A549 (cell line): ENCODE data around the gene CSNK2A3. TPM values are rescaled to one million over a fixed set of nuclear protein-coding genes. Genes with fewer than 3 reads are reported as not detected.

Source experiments
- ATAC-seq, 2 experiments: fragments of 200-7000 bp in 1 of 2; fragments of >200 bp in 1 of 2; cut with Nextera tagmentation in 1 of 2; cut with Tn5 transposase in 1 of 2; 3 replicates each; pipeline versions ENCODE4 v1.8.0 to v1.9.1; 2018 to 2020; ENCODE audit warnings: mild to moderate bottlenecking in 1 of 2, moderate library complexity in 1 of 2
- CTCF ChIA-PET: fragments of 300-600 bp; sonication (Branson Sonifier 250); formaldehyde crosslinking; extraction: SDS; loops from one replicate; lab custom pipeline; 2021; ENCODE audit warnings: antibody characterized with exemption, inconsistent platforms; lab: Yijun Ruan, JAX
- POLR2A ChIA-PET: fragments of 350-600 bp; formaldehyde crosslinking; extraction: SDS; loops from one replicate; lab custom pipeline; 2021; ENCODE audit warnings: antibody characterized with exemption, inconsistent platforms; lab: Yijun Ruan, JAX
- DNase-seq, 2 experiments: peaks; one replicate each; pipeline versions ENCODE4 v3.0.0 to v3.0.0-alpha.2; 2011 to 2016; ENCODE audit warnings: low read depth in 1 of 2, low spot score in 1 of 2
- FAIRE-seq: peaks from 2 replicates; lab custom pipeline; 2011; peaks lifted over from hg19 to GRCh38; lab: Jason Lieb, UNC
- H3K27ac ChIP-seq, 2 experiments: fragments of >200 bp; sonication (Bioruptor Twin); formaldehyde crosslinking; 3 replicates each; pipeline ENCODE4 v1.5.1; 2016 to 2017
- H3K4me1 ChIP-seq: fragments of >200 bp; sonication (Bioruptor Twin); formaldehyde crosslinking; 3 replicates; pipeline ENCODE4 v1.6.1; 2016
- H3K4me2 ChIP-seq: fragments of >200 bp; sonication (Bioruptor Twin); formaldehyde crosslinking; 3 replicates; pipeline ENCODE4 v1.6.1; 2016
- H3K4me3 ChIP-seq: fragments of >200 bp; sonication (Bioruptor Twin); formaldehyde crosslinking; 3 replicates; pipeline ENCODE4 v1.5.1; 2016
- H3K9me3 ChIP-seq: fragments of >200 bp; sonication (Bioruptor Twin); formaldehyde crosslinking; 3 replicates; pipeline ENCODE4 v1.6.1; 2016
- BHLHE40 ChIP-seq: IDR thresholded peaks from 2 replicates; pipeline ENCODE4 v1.6.1; 2012; ENCODE audit warnings: low read depth, low read length, inconsistent platforms
- CBX2 ChIP-seq: fragments of 200-600 bp; sonication (generic); IDR thresholded peaks from 2 replicates; pipeline ENCODE4 v1.6.1; 2016; ENCODE audit warnings: low read depth, mild to moderate bottlenecking, borderline replicate concordance
- CEBPB ChIP-seq, 2 experiments: fragments of >200 bp in 1 of 2; sonication (Bioruptor Twin) in 1 of 2; formaldehyde crosslinking in 1 of 2; IDR thresholded peaks; 2 replicates each; pipeline ENCODE4 v1.6.1; 2012 to 2016
- CHD2 ChIP-seq: fragments of 150-350 bp; IDR thresholded peaks from 2 replicates; pipeline ENCODE4 v1.6.1; 2014; ENCODE audit warnings: low read length; ENCODE audit not compliant: partially characterized antibody
- CHD4 ChIP-seq: fragments of 200-600 bp; sonication (generic); IDR thresholded peaks from 2 replicates; pipeline ENCODE4 v1.6.1; 2016; ENCODE audit warnings: antibody characterized with exemption, mild to moderate bottlenecking, borderline replicate concordance
- EP300 ChIP-seq, 2 experiments: fragments of >200 bp; sonication (Bioruptor Twin); formaldehyde crosslinking; IDR thresholded peaks; 2 replicates in 1 of 2; 3 replicates in 1 of 2; pipeline ENCODE4 v1.6.1; 2016 to 2017
- ESRRA ChIP-seq: fragments of 150-350 bp; IDR thresholded peaks from 2 replicates; pipeline ENCODE4 v1.6.1; 2014; ENCODE audit warnings: mild to moderate bottlenecking, low read length, borderline replicate concordance
- FOSB ChIP-seq: fragments of 250-450 bp; sonication (Bioruptor Pico); IDR thresholded peaks from 2 replicates; pipeline ENCODE4 v1.5.0; 2020; ENCODE audit warnings: mild to moderate bottlenecking, moderate library complexity
- HOXB13 ChIP-seq: fragments of 250-450 bp; sonication (Bioruptor Pico); IDR thresholded peaks from 2 replicates; pipeline ENCODE4 v1.5.0; 2020; ENCODE audit warnings: low read depth, mild to moderate bottlenecking, moderate library complexity
- JUN ChIP-seq, 2 experiments: fragments of >200 bp; sonication (Bioruptor Twin); formaldehyde crosslinking; IDR thresholded peaks; 2 replicates in 1 of 2; 3 replicates in 1 of 2; pipeline ENCODE4 v1.6.1; 2016 to 2017
- JUNB ChIP-seq: fragments of >200 bp; sonication (Bioruptor Twin); formaldehyde crosslinking; IDR thresholded peaks from 2 replicates; pipeline ENCODE4 v1.6.1; 2016
- NFE2L2 ChIP-seq: fragments of 150-350 bp; conservative IDR thresholded peaks from 2 replicates; pipeline ENCODE4 v1.6.1; 2014; ENCODE audit warnings: low read length
- RARB ChIP-seq: fragments of 250-450 bp; sonication (Bioruptor Pico); IDR thresholded peaks from 2 replicates; pipeline ENCODE4 v1.8.0; 2021; ENCODE audit warnings: mild to moderate bottlenecking, moderate library complexity
- RNF2 ChIP-seq: fragments of 200-600 bp; sonication (generic); IDR thresholded peaks from 2 replicates; pipeline ENCODE4 v1.6.1; 2016; ENCODE audit warnings: low read depth, mild to moderate bottlenecking, antibody characterized with exemption, moderate library complexity, borderline replicate concordance
- SMC3 ChIP-seq: fragments of >200 bp; sonication (Bioruptor Twin); formaldehyde crosslinking; IDR thresholded peaks from 3 replicates; pipeline ENCODE4 v1.6.1; 2018; ENCODE audit warnings: inconsistent platforms
- TP53 ChIP-seq: fragments of 250-450 bp; sonication (Bioruptor Pico); IDR thresholded peaks from 2 replicates; pipeline ENCODE4 v1.5.0; 2021; ENCODE audit warnings: mild to moderate bottlenecking, moderate library complexity
- ZNF302 ChIP-seq: fragments of 250-450 bp; sonication (Bioruptor Pico); IDR thresholded peaks from 2 replicates; pipeline ENCODE4 v1.9.0; 2021; ENCODE audit warnings: inconsistent platforms, mild to moderate bottlenecking, moderate library complexity
- WGBS: methylation state at CpG from one replicate; pipeline ENCODE4 v1.1.6; 2017; ENCODE audit errors: missing lambda C conversion rate; 5-methylcytosine and 5-hydroxymethylcytosine counted together
- polyA plus RNA-seq, 4 experiments: library from polyadenylated mRNA; depleted of rRNA in 3 of 4; stranded (reverse); fragments of >200 nt; fragmentation: RNase III in 1 of 4; extraction: RNeasy Plus Mini Kit Qiagen cat#74134 plus additional on column Dnase treatment in 1 of 4; gene quantifications; 2 replicates in 3 of 4; 3 replicates in 1 of 4; pipeline ENCODE4 v1.2.3, GENCODE V29; 2011 to 2017
- TF ChIP-seq, protein P1 (sequence below): fragments of 200-600 bp; sonication (generic); IDR thresholded peaks from 2 replicates; pipeline ENCODE4 v1.6.1; 2016; ENCODE audit warnings: antibody characterized with exemption, mild to moderate bottlenecking, moderate library complexity
- TF ChIP-seq, protein P2 (sequence below): IDR thresholded peaks from 2 replicates; pipeline ENCODE4 v1.6.1; 2012; ENCODE audit warnings: low read depth, borderline replicate concordance
- TF ChIP-seq, protein P3 (sequence below): fragments of 450-650 bp; IDR thresholded peaks from 2 replicates; pipeline ENCODE4 v1.6.1; 2014; ENCODE audit warnings: antibody characterized with exemption
- TF ChIP-seq, protein P4 (sequence below): fragments of 150-350 bp; IDR thresholded peaks from 2 replicates; pipeline ENCODE4 v1.6.1; 2014; ENCODE audit warnings: low read depth, mild to moderate bottlenecking, low read length

CSNK2A3 gene
- polyA plus RNA-seq, 2 of the 4 experiments (the other 2 are of a cell fraction): 4.4 to 5.7 TPM

DNA sequence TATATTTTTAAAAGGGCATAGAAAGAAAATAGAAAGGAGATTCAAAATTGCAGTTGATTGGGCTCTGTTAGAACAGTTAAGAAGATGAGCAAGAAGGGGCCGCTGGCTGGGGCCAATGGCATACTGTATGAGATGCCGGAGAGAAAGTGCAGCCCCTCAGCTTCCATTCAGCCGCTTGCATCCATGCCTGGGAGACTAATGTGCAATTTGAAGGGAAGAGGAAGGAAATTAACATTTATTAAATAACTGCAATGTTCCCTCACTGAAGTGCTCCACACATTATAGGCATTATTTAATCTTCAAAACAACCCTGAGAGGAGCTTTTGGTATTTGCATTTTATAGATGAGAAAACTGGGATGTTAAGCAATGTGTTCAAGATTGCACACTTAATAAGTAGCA is 44.7 kb upstream of the CSNK2A3 start:
- 0 out of 3 replicates have a peak, but pooled peaks cover 3% of the 10 kb centered on the region for H3K4me1 ChIP-seq
- H3K9me3 ChIP-seq: no peaks in the 10 kb centered on the region
- no peak overlapping the region for H3K4me3 ChIP-seq
- FAIRE-seq (no peak), DNase-seq (no peak), ATAC-seq (no peak)
- ChIA-PET CTCF (no interaction called here), POLR2A (no interaction called here)
- no peak overlapping the region for H3K4me2 ChIP-seq
- 82% methylated on average over 3 of the region's 3 CpGs for WGBS
- TF ChIP-seq JUN (IDR thresholded peaks at IDR 0.05): no peak
- no peak for TF ChIP-seq RARB (CRISPR knock-in tag)
- no peak for TF ChIP-seq NFE2L2
- no peak for TF ChIP-seq ZNF302 (CRISPR knock-in tag)
- no peak for TF ChIP-seq HOXB13 (CRISPR knock-in tag)
- TF ChIP-seq CEBPB (IDR thresholded peaks at IDR 0.05): no peak
- TF ChIP-seq, protein P1, sequence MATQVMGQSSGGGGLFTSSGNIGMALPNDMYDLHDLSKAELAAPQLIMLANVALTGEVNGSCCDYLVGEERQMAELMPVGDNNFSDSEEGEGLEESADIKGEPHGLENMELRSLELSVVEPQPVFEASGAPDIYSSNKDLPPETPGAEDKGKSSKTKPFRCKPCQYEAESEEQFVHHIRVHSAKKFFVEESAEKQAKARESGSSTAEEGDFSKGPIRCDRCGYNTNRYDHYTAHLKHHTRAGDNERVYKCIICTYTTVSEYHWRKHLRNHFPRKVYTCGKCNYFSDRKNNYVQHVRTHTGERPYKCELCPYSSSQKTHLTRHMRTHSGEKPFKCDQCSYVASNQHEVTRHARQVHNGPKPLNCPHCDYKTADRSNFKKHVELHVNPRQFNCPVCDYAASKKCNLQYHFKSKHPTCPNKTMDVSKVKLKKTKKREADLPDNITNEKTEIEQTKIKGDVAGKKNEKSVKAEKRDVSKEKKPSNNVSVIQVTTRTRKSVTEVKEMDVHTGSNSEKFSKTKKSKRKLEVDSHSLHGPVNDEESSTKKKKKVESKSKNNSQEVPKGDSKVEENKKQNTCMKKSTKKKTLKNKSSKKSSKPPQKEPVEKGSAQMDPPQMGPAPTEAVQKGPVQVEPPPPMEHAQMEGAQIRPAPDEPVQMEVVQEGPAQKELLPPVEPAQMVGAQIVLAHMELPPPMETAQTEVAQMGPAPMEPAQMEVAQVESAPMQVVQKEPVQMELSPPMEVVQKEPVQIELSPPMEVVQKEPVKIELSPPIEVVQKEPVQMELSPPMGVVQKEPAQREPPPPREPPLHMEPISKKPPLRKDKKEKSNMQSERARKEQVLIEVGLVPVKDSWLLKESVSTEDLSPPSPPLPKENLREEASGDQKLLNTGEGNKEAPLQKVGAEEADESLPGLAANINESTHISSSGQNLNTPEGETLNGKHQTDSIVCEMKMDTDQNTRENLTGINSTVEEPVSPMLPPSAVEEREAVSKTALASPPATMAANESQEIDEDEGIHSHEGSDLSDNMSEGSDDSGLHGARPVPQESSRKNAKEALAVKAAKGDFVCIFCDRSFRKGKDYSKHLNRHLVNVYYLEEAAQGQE: no peak
- TF ChIP-seq JUNB: no peak
- no peak for TF ChIP-seq EP300 (IDR thresholded peaks at IDR 0.05)
- no peak for TF ChIP-seq ESRRA
- no peak for TF ChIP-seq SMC3
- H3K27ac ChIP-seq: no peak overlapping the region

DNA sequence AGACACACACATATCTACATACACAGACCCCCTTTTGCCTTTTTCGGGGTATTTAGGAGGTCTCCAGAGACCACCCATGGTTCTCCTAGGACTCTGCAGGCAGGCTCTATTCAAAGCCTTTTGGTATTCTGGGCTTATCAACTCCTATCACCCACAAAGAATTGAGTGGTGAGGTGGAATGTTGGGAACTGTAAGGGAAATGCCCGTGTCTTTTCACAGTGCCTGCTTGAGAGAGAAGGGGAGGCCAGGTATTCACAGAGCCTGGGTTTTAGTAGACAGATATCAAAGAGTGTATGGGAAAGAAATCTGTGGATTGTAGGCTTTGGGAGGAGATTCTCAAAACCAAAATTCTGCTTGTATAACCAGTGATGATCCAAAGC is 44.0 kb upstream of the CSNK2A3 start:
- POLR2A ChIA-PET: no interaction called here
- WGBS: 73% methylated on average over 2 of the region's 2 CpGs
- H3K9me3 ChIP-seq: no peaks in the 10 kb centered on the region
- FAIRE-seq: no peak
- no peak for ATAC-seq
- DNase-seq: no peak
- CTCF ChIA-PET: no interaction called here
- no peak overlapping the region for H3K27ac ChIP-seq
- TF ChIP-seq RNF2 (no peak), EP300 (IDR thresholded peaks at IDR 0.05) (no peak), CHD2 (no peak), BHLHE40 (no peak), JUN (IDR thresholded peaks at IDR 0.05) (no peak), CBX2 (no peak), SMC3 (no peak), TP53 (CRISPR knock-in tag) (no peak), CHD4 (no peak), HOXB13 (CRISPR knock-in tag) (no peak), FOSB (CRISPR knock-in tag) (no peak)
- TF ChIP-seq, protein P2, sequence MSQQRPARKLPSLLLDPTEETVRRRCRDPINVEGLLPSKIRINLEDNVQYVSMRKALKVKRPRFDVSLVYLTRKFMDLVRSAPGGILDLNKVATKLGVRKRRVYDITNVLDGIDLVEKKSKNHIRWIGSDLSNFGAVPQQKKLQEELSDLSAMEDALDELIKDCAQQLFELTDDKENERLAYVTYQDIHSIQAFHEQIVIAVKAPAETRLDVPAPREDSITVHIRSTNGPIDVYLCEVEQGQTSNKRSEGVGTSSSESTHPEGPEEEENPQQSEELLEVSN: no peak
- TF ChIP-seq, protein P3, sequence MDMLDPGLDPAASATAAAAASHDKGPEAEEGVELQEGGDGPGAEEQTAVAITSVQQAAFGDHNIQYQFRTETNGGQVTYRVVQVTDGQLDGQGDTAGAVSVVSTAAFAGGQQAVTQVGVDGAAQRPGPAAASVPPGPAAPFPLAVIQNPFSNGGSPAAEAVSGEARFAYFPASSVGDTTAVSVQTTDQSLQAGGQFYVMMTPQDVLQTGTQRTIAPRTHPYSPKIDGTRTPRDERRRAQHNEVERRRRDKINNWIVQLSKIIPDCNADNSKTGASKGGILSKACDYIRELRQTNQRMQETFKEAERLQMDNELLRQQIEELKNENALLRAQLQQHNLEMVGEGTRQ: no peak
- TF ChIP-seq, protein P1: no peak
- TF ChIP-seq, protein P4, sequence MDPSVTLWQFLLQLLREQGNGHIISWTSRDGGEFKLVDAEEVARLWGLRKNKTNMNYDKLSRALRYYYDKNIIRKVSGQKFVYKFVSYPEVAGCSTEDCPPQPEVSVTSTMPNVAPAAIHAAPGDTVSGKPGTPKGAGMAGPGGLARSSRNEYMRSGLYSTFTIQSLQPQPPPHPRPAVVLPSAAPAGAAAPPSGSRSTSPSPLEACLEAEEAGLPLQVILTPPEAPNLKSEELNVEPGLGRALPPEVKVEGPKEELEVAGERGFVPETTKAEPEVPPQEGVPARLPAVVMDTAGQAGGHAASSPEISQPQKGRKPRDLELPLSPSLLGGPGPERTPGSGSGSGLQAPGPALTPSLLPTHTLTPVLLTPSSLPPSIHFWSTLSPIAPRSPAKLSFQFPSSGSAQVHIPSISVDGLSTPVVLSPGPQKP: no peak
- H3K4me3 ChIP-seq: no peak overlapping the region
- 0 out of 3 replicates have a peak, but pooled peaks cover 6% of the 10 kb centered on the region for H3K4me1 ChIP-seq
- H3K4me2 ChIP-seq: no peak overlapping the region
